Left ventricle myocardium inferior (tissue), 1 donor: ENCODE data around the gene SMU1. TPM values are rescaled to one million over a fixed set of nuclear protein-coding genes. Genes with fewer than 3 reads are reported as not detected.
A peak's percentile ranks its signal among the peaks of the same experiment; 100 is the strongest.

Source experiments
- DNase-seq: peaks from one replicate; pipeline ENCODE4 v3.0.0-alpha.2; 2020
- H3K27ac ChIP-seq: fragments of 200-600 bp; replicated peaks from 2 replicates; pipeline ENCODE4 v1.8.0; 2021
- H3K27me3 ChIP-seq: fragments of 200-600 bp; 2 replicates; pipeline ENCODE4 v1.8.0; 2021; ENCODE audit warnings: low read depth
- H3K36me3 ChIP-seq: fragments of 200-600 bp; 2 replicates; pipeline ENCODE4 v1.8.0; 2021
- H3K4me1 ChIP-seq: fragments of 200-600 bp; 2 replicates; pipeline ENCODE4 v1.8.0; 2021
- H3K4me3 ChIP-seq: fragments of 200-600 bp; 2 replicates; pipeline ENCODE4 v1.8.0; 2021; ENCODE audit warnings: mild to moderate bottlenecking, moderate library complexity
- H3K9me3 ChIP-seq: fragments of 200-600 bp; replicated peaks from 2 replicates; pipeline ENCODE4 v1.8.0; 2021
- intact Hi-C: fragments of 100-400 bp; cut with micrococcal nuclease; formaldehyde crosslinking; loops from one replicate; pipeline ENCODE4 v1.11.0; 2022
- total RNA-seq: library from RNA; stranded (reverse); fragmentation: NEBNext Ultra II Directional; extraction: Animal tissue kit (Norgen Biotek cat#: 25700); gene quantifications from one replicate; pipeline ENCODE4 v1.2.1, GENCODE V29; 2021
- TF ChIP-seq, protein P1 (sequence below): fragments of 200-600 bp; IDR thresholded peaks from 2 replicates; pipeline ENCODE4 v1.8.0; 2021; ENCODE audit warnings: antibody characterized with exemption, mild to moderate bottlenecking, borderline replicate concordance
- donor health status: DM: no; HTN: yes; CAD: no; lungs with severe emphysema.

SMU1 gene
- total RNA-seq, 1 donor from 2014 or later = 14.9 TPM

DNA sequence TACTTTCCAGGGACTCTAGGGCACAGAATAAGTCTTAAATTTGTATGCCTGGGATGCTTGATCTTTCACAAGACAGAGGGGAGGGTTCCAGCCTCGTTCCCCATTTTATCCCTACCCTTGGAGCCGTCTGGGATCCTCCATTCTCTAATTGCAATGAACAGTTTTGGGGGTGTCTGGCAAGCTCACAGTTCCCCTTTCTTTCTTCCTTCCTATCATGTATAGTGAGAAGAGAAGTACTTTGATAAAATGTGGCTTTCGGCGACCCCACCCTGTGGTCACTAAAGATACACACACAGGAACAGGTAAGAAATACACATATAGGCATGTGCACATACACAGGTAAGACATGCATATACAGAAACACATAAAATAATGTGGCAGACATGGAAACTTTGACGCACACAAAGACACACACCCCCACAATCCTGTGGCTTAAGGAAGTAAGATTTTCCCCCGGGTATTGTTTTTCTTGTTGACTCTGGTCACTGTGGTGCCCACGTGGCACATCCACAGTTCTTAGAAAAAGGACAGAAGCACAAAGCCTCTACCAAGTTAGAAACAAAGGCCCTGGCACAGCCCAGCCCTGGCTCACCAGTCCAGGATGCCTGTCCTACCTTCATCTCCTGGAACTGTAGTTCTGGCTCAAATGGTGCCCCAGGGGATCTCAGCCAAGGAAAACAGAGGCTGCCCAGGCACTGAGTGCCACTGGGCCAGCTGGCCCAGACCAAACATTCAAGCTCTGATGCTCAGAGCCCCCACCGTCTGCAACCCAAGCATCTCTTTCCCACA, 6.3 kb upstream of the SMU1 start:
- TF ChIP-seq, protein P1, sequence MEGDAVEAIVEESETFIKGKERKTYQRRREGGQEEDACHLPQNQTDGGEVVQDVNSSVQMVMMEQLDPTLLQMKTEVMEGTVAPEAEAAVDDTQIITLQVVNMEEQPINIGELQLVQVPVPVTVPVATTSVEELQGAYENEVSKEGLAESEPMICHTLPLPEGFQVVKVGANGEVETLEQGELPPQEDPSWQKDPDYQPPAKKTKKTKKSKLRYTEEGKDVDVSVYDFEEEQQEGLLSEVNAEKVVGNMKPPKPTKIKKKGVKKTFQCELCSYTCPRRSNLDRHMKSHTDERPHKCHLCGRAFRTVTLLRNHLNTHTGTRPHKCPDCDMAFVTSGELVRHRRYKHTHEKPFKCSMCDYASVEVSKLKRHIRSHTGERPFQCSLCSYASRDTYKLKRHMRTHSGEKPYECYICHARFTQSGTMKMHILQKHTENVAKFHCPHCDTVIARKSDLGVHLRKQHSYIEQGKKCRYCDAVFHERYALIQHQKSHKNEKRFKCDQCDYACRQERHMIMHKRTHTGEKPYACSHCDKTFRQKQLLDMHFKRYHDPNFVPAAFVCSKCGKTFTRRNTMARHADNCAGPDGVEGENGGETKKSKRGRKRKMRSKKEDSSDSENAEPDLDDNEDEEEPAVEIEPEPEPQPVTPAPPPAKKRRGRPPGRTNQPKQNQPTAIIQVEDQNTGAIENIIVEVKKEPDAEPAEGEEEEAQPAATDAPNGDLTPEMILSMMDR = no peak
- peaks cover 26% of the 10 kb centered on the region for H3K4me1 ChIP-seq
- DNase-seq = no peak
- intact Hi-C loops = no loop called here
- no peaks in the 10 kb centered on the region for H3K27me3 ChIP-seq
- no peaks in the 10 kb centered on the region for H3K36me3 ChIP-seq
- no peaks in the 10 kb centered on the region for H3K9me3 ChIP-seq
- no peak overlapping the region for H3K4me3 ChIP-seq
- no peak overlapping the region for H3K27ac ChIP-seq

DNA sequence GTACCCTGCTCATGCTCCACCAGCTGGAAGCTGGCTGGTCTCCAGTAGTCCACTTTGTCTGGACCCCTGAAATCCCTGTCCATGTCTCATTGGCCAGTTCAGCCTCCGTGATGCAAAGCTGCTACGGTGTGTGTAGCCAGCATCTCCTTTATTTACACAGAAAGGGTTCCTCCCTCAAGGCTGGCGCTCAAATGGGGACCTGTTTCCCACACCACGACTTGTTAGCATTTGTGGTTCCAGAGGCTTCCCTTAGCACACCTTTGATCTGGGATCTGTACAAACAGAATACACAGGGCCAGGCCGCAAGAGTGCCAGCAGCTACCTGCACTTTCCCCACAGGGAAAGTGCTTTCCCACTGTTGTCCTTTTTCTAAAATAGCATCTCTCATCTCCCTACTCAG, 5.7 kb upstream of the SMU1 start:
- peaks cover 29% of the 10 kb centered on the region for H3K4me1 ChIP-seq
- DNase-seq = no peak
- H3K4me3 ChIP-seq = no peak overlapping the region
- H3K27ac ChIP-seq = no peak overlapping the region
- TF ChIP-seq, protein P1 = no peak
- H3K27me3 ChIP-seq = no peaks in the 10 kb centered on the region
- H3K9me3 ChIP-seq = no peaks in the 10 kb centered on the region
- intact Hi-C loops = no loop called here
- H3K36me3 ChIP-seq = no peaks in the 10 kb centered on the region

- TF ChIP-seq, protein P1 = peak; percentile 83
- H3K4me1 ChIP-seq = peaks cover 34% of the 10 kb centered on the region
- no peaks in the 10 kb centered on the region for H3K27me3 ChIP-seq
- DNase-seq = peak; percentile 28
- intact Hi-C loops = loop anchor here (2.0 kb wide), 2 partner anchors 90 to 146 kb away; no protein-coding TSS in a partner anchor
- H3K27ac ChIP-seq = peak overlapping the region; percentile 59
- H3K9me3 ChIP-seq = no peaks in the 10 kb centered on the region
- no peak overlapping the region for H3K4me3 ChIP-seq
- H3K36me3 ChIP-seq = no peaks in the 10 kb centered on the region
Measured at GRCh38 chr9:33081128-33081851, 4.8 kb upstream of the SMU1 start.

GRCh38 chr9:33080534-33080933, 4.1 kb upstream of the SMU1 start:
- Histone ChIP-seq H3K36me3 (no peaks in the 10 kb centered on the region), H3K27me3 (no peaks in the 10 kb centered on the region), H3K4me3 (no peak overlapping the region), H3K4me1 (peaks cover 42% of the 10 kb centered on the region), H3K9me3 (no peaks in the 10 kb centered on the region), H3K27ac (peak overlapping the region; percentile 59)
- no peak for DNase-seq
- intact Hi-C loops = loop anchor here (2.0 kb wide), 2 partner anchors 90 to 146 kb away; no protein-coding TSS in a partner anchor
- TF ChIP-seq, protein P1 = no peak

DNA sequence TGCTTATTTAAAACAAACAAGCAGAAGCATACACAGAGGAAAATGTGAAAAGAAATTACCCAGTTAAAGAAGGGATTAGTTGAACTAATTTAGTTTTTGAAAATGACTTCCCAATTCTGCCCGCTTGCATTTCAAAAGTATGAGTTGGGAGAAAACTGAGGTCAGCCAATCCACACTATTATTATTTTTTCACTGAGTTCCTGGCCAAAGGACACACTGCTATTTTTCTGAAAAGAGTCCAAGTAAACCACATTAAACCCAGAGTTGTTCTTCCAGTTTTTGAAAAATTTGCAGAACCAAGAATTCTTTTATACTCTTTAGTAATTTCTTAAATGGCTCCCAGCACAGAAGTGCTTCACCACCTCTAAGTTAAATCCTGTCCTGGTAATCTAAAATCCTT, 7.5 kb downstream of the SMU1 start:
- no peaks in the 10 kb centered on the region for H3K9me3 ChIP-seq
- H3K27ac ChIP-seq = no peak overlapping the region
- H3K36me3 ChIP-seq = peaks cover 96% of the 10 kb centered on the region

More for the DNA sequence above, 7.5 kb downstream of the SMU1 start:
- peaks cover 19% of the 10 kb centered on the region for H3K4me1 ChIP-seq
- TF ChIP-seq, protein P1 = no peak
- intact Hi-C loops = no loop called here
- no peak overlapping the region for H3K4me3 ChIP-seq
- H3K27me3 ChIP-seq = no peaks in the 10 kb centered on the region
- no peak for DNase-seq
